ENCODE measurements around the gene MYH10. TPM values are rescaled to one million over a fixed set of nuclear protein-coding genes. Genes with fewer than 3 reads are reported as not detected.

MYH10 gene
- polyA plus RNA-seq, 6 donors from 2014 or later: 0.35 to 5.0 (median 1.9) TPM; not detected in 1

DNA sequence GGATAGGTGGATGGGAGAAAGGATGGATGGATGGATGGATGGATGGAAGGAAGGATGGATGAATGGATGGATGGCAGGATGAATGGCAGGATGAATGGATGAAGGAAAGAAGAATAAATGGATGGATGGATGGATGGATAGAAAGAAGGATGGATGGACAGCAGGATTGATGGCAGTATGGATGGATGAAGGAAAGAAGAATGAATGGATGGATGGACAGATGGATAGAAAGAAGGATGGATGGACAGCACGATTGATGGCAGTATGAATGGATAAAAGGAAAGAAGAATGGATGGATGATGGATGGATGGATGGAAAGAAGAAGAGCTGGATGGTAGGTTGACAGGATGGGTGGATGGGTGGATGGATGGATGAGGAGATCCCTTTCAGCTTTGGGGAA is 9.2 kb upstream of the MYH10 start:
- H3K4me1 Mint-ChIP-seq: no peaks in the 10 kb centered on the region
- H3K27me3 Mint-ChIP-seq: peaks cover 14 to 22% (median 17%) of the 10 kb centered on the region in 3 donors
- H3K9me3 Mint-ChIP-seq: no peaks in the 10 kb centered on the region
- no peak for DNase-seq
- H3K4me3 Mint-ChIP-seq: no peak overlapping the region
- H3K36me3 Mint-ChIP-seq: no peaks in the 10 kb centered on the region
- H3K27ac Mint-ChIP-seq: no peak overlapping the region
- no peak for ATAC-seq (ENCODE audit: low read depth in 2 of 2)

DNA sequence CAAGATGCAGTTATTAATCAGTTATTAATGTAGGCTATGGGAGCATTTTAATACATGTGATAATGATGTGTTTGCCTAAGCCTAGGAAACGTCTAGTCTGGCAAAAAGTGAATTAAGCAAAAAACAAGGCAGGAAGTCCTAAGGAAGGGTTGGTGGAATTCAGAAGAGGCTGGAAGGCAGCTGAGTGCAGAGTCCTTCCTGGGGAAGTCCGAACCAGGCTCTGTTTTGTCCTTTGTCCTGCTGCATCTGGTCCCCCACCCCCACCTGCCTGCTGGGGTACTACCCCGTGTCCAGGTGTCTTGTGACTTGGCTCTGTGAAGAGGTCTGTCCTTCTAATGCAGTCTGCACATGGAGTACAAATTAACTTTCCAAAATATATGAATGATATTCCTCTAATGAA is 1.5 kb upstream of the MYH10 start:
- DNase-seq: no peak
- H3K27ac Mint-ChIP-seq: no peak overlapping the region
- H3K4me3 Mint-ChIP-seq: peak overlapping the region in 6 of 8 donors; percentile 15 to 91 (median 31)
- H3K4me1 Mint-ChIP-seq: peaks cover 12 to 18% (median 16%) of the 10 kb centered on the region in 3 donors
- peaks cover 0 to 1% (median 0%) of the 10 kb centered on the region in 7 donors for H3K9me3 Mint-ChIP-seq
- no peak for ATAC-seq (ENCODE audit: low read depth in 2 of 2)
- peaks cover 37 to 61% (median 49%) of the 10 kb centered on the region in 3 donors for H3K27me3 Mint-ChIP-seq
- H3K36me3 Mint-ChIP-seq: peaks cover 0 to 6% of the 10 kb centered on the region in 2 donors

DNA sequence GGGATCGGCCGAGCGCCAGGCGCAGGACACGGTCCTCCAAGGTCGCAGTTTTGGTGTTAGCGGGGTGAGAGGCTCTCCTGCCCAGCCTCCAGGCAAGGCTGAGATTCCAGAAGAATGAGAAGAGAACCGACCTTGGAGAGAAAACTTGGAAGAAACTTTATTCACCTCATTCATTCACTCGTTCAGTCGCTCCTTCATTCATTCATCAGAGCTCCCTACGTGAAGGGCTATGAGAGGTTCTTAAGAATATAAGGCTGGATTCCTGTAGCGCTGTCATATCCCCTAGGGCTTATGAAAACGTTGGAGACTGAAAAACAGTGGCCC is 991 bp upstream of the MYH10 start:
- H3K27ac Mint-ChIP-seq: peak overlapping the region in 3 of 6 donors; percentile 45 to 83 (median 58)

GRCh38 chr17:8630802-8631553 is 453 bp upstream of the MYH10 start:
- DNase-seq (peak; percentile 89), ATAC-seq (ENCODE audit: low read depth in 2 of 2) (peak; percentile 89 to 91)
- Mint-ChIP-seq H3K4me3 (peak overlapping the region; percentile 91 to 100 (median 99)), H3K9me3 (peaks cover 0 to 1% (median 0%) of the 10 kb centered on the region in 7 donors), H3K4me1 (peaks cover 12 to 18% (median 16%) of the 10 kb centered on the region in 3 donors), H3K27me3 (peaks cover 38 to 58% (median 51%) of the 10 kb centered on the region in 3 donors), H3K36me3 (peaks cover 0 to 6% of the 10 kb centered on the region in 2 donors), H3K27ac (peak overlapping the region in 5 of 6 donors; percentile 72 to 91 (median 83))

More for the DNA sequence above, 991 bp upstream of the MYH10 start:
- Mint-ChIP-seq H3K27me3 (peaks cover 38 to 60% (median 51%) of the 10 kb centered on the region in 3 donors), H3K4me3 (peak overlapping the region; percentile 84 to 100 (median 98)), H3K9me3 (peaks cover 0 to 1% (median 0%) of the 10 kb centered on the region in 7 donors), H3K36me3 (peaks cover 0 to 6% of the 10 kb centered on the region in 2 donors), H3K4me1 (peaks cover 12 to 18% (median 16%) of the 10 kb centered on the region in 3 donors)
- DNase-seq (no peak), ATAC-seq (ENCODE audit: low read depth in 2 of 2) (no peak)

- H3K4me1 Mint-ChIP-seq: peaks cover 12 to 18% (median 16%) of the 10 kb centered on the region in 3 donors
- H3K36me3 Mint-ChIP-seq: peaks cover 0 to 6% of the 10 kb centered on the region in 2 donors
- DNase-seq (no peak), ATAC-seq (ENCODE audit: low read depth in 2 of 2) (no peak)
- peaks cover 0 to 1% (median 0%) of the 10 kb centered on the region in 7 donors for H3K9me3 Mint-ChIP-seq
- H3K27me3 Mint-ChIP-seq: peaks cover 34 to 55% (median 51%) of the 10 kb centered on the region in 3 donors
- peak overlapping the region; percentile 91 to 100 (median 99) for H3K4me3 Mint-ChIP-seq
- peak overlapping the region in 3 of 6 donors; percentile 9 to 83 (median 81) for H3K27ac Mint-ChIP-seq
Measured at GRCh38 chr17:8629371-8630226, 926 bp downstream of the MYH10 start.

- peaks cover 12 to 18% (median 16%) of the 10 kb centered on the region in 3 donors for H3K4me1 Mint-ChIP-seq
- H3K36me3 Mint-ChIP-seq: peaks cover 0 to 6% of the 10 kb centered on the region in 2 donors
- ATAC-seq (ENCODE audit: low read depth in 2 of 2): no peak
- DNase-seq: no peak
- H3K9me3 Mint-ChIP-seq: peaks cover 0 to 1% (median 0%) of the 10 kb centered on the region in 7 donors
- H3K27me3 Mint-ChIP-seq: peaks cover 43 to 60% (median 57%) of the 10 kb centered on the region in 3 donors
- H3K27ac Mint-ChIP-seq: peak overlapping the region in 1 of 6 donors; percentile 22
- H3K4me3 Mint-ChIP-seq: peak overlapping the region; percentile 3 to 97 (median 81)
Measured at GRCh38 chr17:8628609-8629169, 1.8 kb downstream of the MYH10 start.

GRCh38 chr17:8628172-8628571 is 2.4 kb downstream of the MYH10 start:
- Mint-ChIP-seq H3K9me3 (peaks cover 0 to 1% (median 0%) of the 10 kb centered on the region in 7 donors), H3K27ac (no peak overlapping the region), H3K4me1 (peaks cover 12 to 18% (median 16%) of the 10 kb centered on the region in 3 donors), H3K4me3 (peak overlapping the region in 1 of 8 donors; percentile 91), H3K36me3 (peaks cover 0 to 6% of the 10 kb centered on the region in 2 donors), H3K27me3 (peaks cover 40 to 59% (median 56%) of the 10 kb centered on the region in 3 donors)
- ATAC-seq (ENCODE audit: low read depth in 2 of 2) (no peak), DNase-seq (no peak)

GRCh38 chr17:8623591-8623990 is 6.9 kb downstream of the MYH10 start:
- Mint-ChIP-seq H3K27me3 (peaks cover 33 to 57% (median 51%) of the 10 kb centered on the region in 3 donors), H3K4me1 (no peaks in the 10 kb centered on the region), H3K27ac (no peak overlapping the region), H3K9me3 (no peaks in the 10 kb centered on the region), H3K36me3 (peaks cover 0 to 5% of the 10 kb centered on the region in 2 donors), H3K4me3 (no peak overlapping the region)
- ATAC-seq (ENCODE audit: low read depth in 2 of 2) (no peak), DNase-seq (no peak)

- no peaks in the 10 kb centered on the region for H3K9me3 Mint-ChIP-seq
- H3K27ac Mint-ChIP-seq: no peak overlapping the region
- H3K4me1 Mint-ChIP-seq: no peaks in the 10 kb centered on the region
- peaks cover 0 to 5% of the 10 kb centered on the region in 2 donors for H3K36me3 Mint-ChIP-seq
- no peak overlapping the region for H3K4me3 Mint-ChIP-seq
- no peak for DNase-seq
- peaks cover 21 to 47% (median 42%) of the 10 kb centered on the region in 3 donors for H3K27me3 Mint-ChIP-seq
- ATAC-seq (ENCODE audit: low read depth in 2 of 2): no peak
Measured at GRCh38 chr17:8622191-8622590, 8.3 kb downstream of the MYH10 start.

GRCh38 chr17:8621585-8621984 is 8.9 kb downstream of the MYH10 start:
- Mint-ChIP-seq H3K4me1 (no peaks in the 10 kb centered on the region), H3K27me3 (peaks cover 19 to 45% (median 41%) of the 10 kb centered on the region in 3 donors), H3K27ac (no peak overlapping the region), H3K36me3 (peaks cover 0 to 5% of the 10 kb centered on the region in 2 donors), H3K9me3 (peaks cover 0 to 2% (median 0%) of the 10 kb centered on the region in 7 donors), H3K4me3 (no peak overlapping the region)
- DNase-seq (no peak), ATAC-seq (ENCODE audit: low read depth in 2 of 2) (no peak)

GRCh38 chr17:8619294-8619693 is 11.2 kb downstream of the MYH10 start:
- no peaks in the 10 kb centered on the region for H3K4me1 Mint-ChIP-seq
- H3K27ac Mint-ChIP-seq: no peak overlapping the region
- DNase-seq (no peak), ATAC-seq (ENCODE audit: low read depth in 2 of 2) (no peak)
- H3K4me3 Mint-ChIP-seq: no peak overlapping the region
- peaks cover 0 to 2% (median 0%) of the 10 kb centered on the region in 7 donors for H3K9me3 Mint-ChIP-seq
- peaks cover 0 to 5% of the 10 kb centered on the region in 2 donors for H3K36me3 Mint-ChIP-seq
- H3K27me3 Mint-ChIP-seq: peaks cover 16 to 47% (median 41%) of the 10 kb centered on the region in 3 donors

DNA sequence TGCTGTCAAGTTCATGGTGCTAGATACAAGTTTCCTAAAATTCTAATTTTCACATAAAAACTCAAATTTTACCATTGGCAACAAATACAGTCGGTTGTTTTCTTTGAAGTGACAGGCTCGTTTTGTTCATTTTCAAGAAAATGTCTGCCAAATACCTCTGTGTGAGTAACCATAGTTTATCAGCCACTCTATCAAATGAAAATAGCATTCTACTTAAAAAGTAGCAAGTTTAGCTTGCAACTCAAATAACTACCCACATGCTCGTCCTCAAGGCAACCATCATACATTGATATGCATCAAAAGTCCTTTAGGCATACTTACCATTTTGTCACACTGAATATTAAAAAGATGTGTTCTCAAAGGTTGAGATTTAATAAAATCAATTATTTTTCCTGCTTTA is 11.7 kb downstream of the MYH10 start:
- peaks cover 11 to 42% (median 37%) of the 10 kb centered on the region in 3 donors for H3K27me3 Mint-ChIP-seq
- H3K9me3 Mint-ChIP-seq: peaks cover 0 to 2% (median 0%) of the 10 kb centered on the region in 7 donors
- H3K27ac Mint-ChIP-seq: no peak overlapping the region
- no peaks in the 10 kb centered on the region for H3K4me1 Mint-ChIP-seq
- DNase-seq: no peak
- H3K36me3 Mint-ChIP-seq: peaks cover 0 to 5% of the 10 kb centered on the region in 2 donors
- ATAC-seq (ENCODE audit: low read depth in 2 of 2): no peak
- no peak overlapping the region for H3K4me3 Mint-ChIP-seq

DNA sequence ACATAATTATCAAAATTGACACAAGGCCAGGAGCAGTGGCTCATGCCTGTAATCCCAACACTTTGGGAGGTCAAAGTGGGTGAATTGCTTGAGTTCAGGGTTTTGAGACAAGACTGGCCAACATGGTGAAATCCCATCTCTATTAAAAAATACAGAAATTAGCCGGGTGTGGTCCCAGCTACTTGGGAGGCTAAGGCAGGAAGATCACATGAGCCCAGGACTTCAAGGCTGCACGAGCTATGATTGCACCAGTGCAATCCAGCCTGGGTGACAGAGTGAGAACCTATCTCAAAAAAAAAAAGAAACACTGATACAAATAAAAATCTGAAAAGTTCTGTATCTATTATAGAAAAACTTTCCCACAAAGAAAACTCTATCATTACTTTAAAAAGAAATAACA is 15.5 kb downstream of the MYH10 start:
- Mint-ChIP-seq H3K27ac (no peak overlapping the region), H3K9me3 (peaks cover 2 to 6% (median 4%) of the 10 kb centered on the region in 7 donors), H3K4me3 (no peak overlapping the region), H3K36me3 (peaks cover 5 to 8% of the 10 kb centered on the region in 2 donors), H3K4me1 (no peaks in the 10 kb centered on the region), H3K27me3 (peaks cover 0 to 33% (median 23%) of the 10 kb centered on the region in 3 donors)
- ATAC-seq (ENCODE audit: low read depth in 2 of 2) (no peak), DNase-seq (no peak)
